Common myeloid progenitor, CD34-positive (primary cell): ENCODE measurements around the gene STRBP.
A peak's percentile ranks its signal among the peaks of the same experiment; 100 is the strongest.

Experiments used
- CTCF ChIA-PET: fragments of 350-600 bp; sonication (Branson Sonifier 250); formaldehyde crosslinking; loops from one replicate; lab custom pipeline; 2021; ENCODE audit warnings: antibody characterized with exemption; lab: Charles Lee
- POLR2A ChIA-PET: fragments of 350-600 bp; sonication (Branson Sonifier 250); formaldehyde crosslinking; loops from one replicate; lab custom pipeline; 2021; ENCODE audit warnings: antibody characterized with exemption; lab: Charles Lee
- DNase-seq, 3 donors: peaks; one replicate each; pipeline versions ENCODE4 v3.0.0 to v3.0.0-alpha.2; 2013
- H3K27ac ChIP-seq, 2 experiments: 1 replicate in 1 of 2; 2 replicates in 1 of 2; pipeline ENCODE4 v1.7.0; 2013; ENCODE audit warnings: inconsistent platforms in 2 of 2, low read length in 2 of 2, mild to moderate bottlenecking in 2 of 2, low read depth in 1 of 2, moderate library complexity in 1 of 2; ENCODE audit not compliant: severe bottlenecking in 2 of 2, insufficient read depth in 1 of 2, poor library complexity in 1 of 2
- H3K27me3 ChIP-seq, 5 experiments: replicated peaks in 2 of 5; 1 replicate in 3 of 5; 2 replicates in 2 of 5; pipeline versions ENCODE4 v1.6.1 to v1.7.0; 2013; ENCODE audit warnings: low read length in 4 of 5, mild to moderate bottlenecking in 2 of 5, moderate library complexity in 2 of 5, inconsistent platforms in 1 of 5; ENCODE audit not compliant: insufficient read depth in 5 of 5, control insufficient read depth in 4 of 5
- H3K36me3 ChIP-seq, 4 experiments: 1 replicate in 2 of 4; 2 replicates in 2 of 4; pipeline versions ENCODE4 v1.6.1 to v1.7.0; 2013; ENCODE audit warnings: low read length in 3 of 4, control low read depth in 1 of 4, mild to moderate bottlenecking in 1 of 4; ENCODE audit not compliant: control insufficient read depth in 4 of 4, insufficient read depth in 4 of 4
- H3K4me1 ChIP-seq, 4 experiments: 1 replicate in 3 of 4; 2 replicates in 1 of 4; pipeline versions ENCODE4 v1.6.1 to v1.7.1; 2013; ENCODE audit warnings: low read length in 3 of 4, mild to moderate bottlenecking in 3 of 4, control low read depth in 1 of 4, inconsistent platforms in 1 of 4, moderate library complexity in 1 of 4; ENCODE audit not compliant: control insufficient read depth in 4 of 4, insufficient read depth in 4 of 4; ENCODE audit errors: control extremely low read depth in 1 of 4
- H3K4me3 ChIP-seq, 7 experiments: 1 replicate in 4 of 7; 2 replicates in 3 of 7; pipeline versions ENCODE4 v1.5.1 to v1.7.0; 2013; ENCODE audit warnings: mild to moderate bottlenecking in 7 of 7, low read length in 6 of 7, moderate library complexity in 6 of 7, inconsistent platforms in 2 of 7, low read depth in 2 of 7, control low read depth in 1 of 7; ENCODE audit not compliant: insufficient read depth in 4 of 7, control insufficient read depth in 1 of 7; ENCODE audit errors: extremely low read depth in 1 of 7
- H3K9me3 ChIP-seq, 5 experiments: 1 replicate in 4 of 5; 2 replicates in 1 of 5; pipeline versions ENCODE4 v1.6.1 to v1.7.1; 2013; ENCODE audit warnings: low read length in 4 of 5, mild to moderate bottlenecking in 2 of 5, inconsistent platforms in 1 of 5, low read depth in 1 of 5, moderate library complexity in 1 of 5; ENCODE audit not compliant: control insufficient read depth in 4 of 5, insufficient read depth in 2 of 5; ENCODE audit errors: control extremely low read depth in 1 of 5
- WGBS: methylation state at CpG from one replicate; pipeline ENCODE4 v1.1.5; 2013; ENCODE audit not compliant: insufficient coverage; 5-methylcytosine and 5-hydroxymethylcytosine counted together

STRBP gene

DNA sequence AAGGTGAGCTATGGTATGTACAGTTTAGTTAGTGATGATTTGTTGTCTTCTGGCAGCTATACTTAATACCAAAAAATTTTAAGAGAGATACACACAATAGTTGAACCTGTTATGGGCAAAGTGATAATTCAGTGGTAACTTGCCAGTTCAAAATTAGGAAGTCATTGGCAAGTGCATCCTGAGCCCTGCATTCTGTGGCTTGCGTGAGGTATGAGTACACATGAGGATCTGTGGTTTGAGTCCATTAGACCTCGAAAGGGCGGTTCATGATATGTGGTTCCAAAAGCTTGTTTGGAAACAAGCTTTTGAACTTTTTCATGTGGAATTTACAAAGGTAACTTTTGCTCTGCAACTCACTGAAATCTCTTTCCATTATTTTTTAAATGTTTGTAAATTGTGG lies 187.9 kb downstream of the STRBP start:
- ChIA-PET CTCF (interaction anchor here (0.6 to 6.5 kb wide), 11 partner anchors 11 to 304 kb away, joined by 3 to 101 read pairs (median 5); no protein-coding TSS in a partner anchor), POLR2A (no interaction called here)
- Histone ChIP-seq H3K27ac (no peak overlapping the region), H3K9me3 (no peaks in the 10 kb centered on the region), H3K4me1 (peaks cover 13 to 29% (median 25%) of the 10 kb centered on the region in 4 experiments), H3K36me3 (peaks cover 23 to 76% (median 39%) of the 10 kb centered on the region in 4 experiments), H3K4me3 (peak overlapping the region in 1 of 7 experiments; percentile 17), H3K27me3 (no peaks in the 10 kb centered on the region)
- DNase-seq: peak; percentile 67 to 92 (median 91)
- WGBS: 0% methylated on average over 1 of the region's 3 CpGs

DNA sequence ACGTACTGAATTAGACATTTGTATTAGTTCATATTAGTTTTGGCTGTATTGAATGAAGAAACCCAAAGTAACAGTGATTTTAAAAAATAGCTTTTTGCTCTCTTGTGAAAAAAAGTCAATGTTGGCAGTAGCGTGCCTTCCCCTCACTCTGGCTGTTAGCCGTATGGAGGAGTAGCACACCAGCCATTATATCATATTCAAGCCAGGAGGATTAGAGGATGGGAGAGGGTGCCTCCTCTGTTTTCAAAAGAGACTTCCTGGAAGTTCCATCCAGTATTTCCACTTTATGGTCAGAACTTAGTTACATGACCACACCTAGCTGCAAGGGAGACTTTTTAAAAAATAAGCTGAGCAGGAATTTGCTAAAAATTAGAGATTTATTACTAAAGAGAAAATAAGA lies 193.8 kb downstream of the STRBP start:
- H3K4me1 ChIP-seq: peaks cover 6 to 40% (median 11%) of the 10 kb centered on the region in 4 experiments
- whole genome bisulfite sequencing: 100% methylated on average over 1 of the region's 3 CpGs
- H3K9me3 ChIP-seq: no peaks in the 10 kb centered on the region
- H3K27ac ChIP-seq: peak overlapping the region in 1 of 2 experiments; percentile 44
- H3K27me3 ChIP-seq: no peaks in the 10 kb centered on the region
- POLR2A ChIA-PET: interaction anchor here (0.7 kb wide), 1 partner anchor 22 kb away, joined by 7 read pairs; no protein-coding TSS in a partner anchor
- DNase-seq: no peak
- H3K4me3 ChIP-seq: no peak overlapping the region
- CTCF ChIA-PET: interaction anchor here (1.0 to 5.2 kb wide), 5 partner anchors 8 to 276 kb away, joined by 3 to 41 read pairs (median 4); no protein-coding TSS in a partner anchor
- H3K36me3 ChIP-seq: peaks cover 17 to 82% (median 50%) of the 10 kb centered on the region in 4 experiments

- Histone ChIP-seq H3K27me3 (no peaks in the 10 kb centered on the region), H3K27ac (peak overlapping the region; percentile 11 to 44), H3K4me1 (peaks cover 6 to 39% (median 10%) of the 10 kb centered on the region in 4 experiments), H3K36me3 (peaks cover 19 to 82% (median 48%) of the 10 kb centered on the region in 4 experiments), H3K9me3 (no peaks in the 10 kb centered on the region), H3K4me3 (no peak overlapping the region)
- ChIA-PET POLR2A (no interaction called here), CTCF (interaction anchor here (1.0 to 5.2 kb wide), 6 partner anchors 8 to 277 kb away, joined by 3 to 41 read pairs (median 4); no protein-coding TSS in a partner anchor)
- no peak for DNase-seq
- no CpG with 5 or more reads among the region's 1 CpG for WGBS
Measured at GRCh38 chr9:123073991-123074422, 194.4 kb downstream of the STRBP start.

- 96% methylated on average over 2 of the region's 5 CpGs for WGBS
Measured at GRCh38 chr9:123073441-123073840, 194.9 kb downstream of the STRBP start.

GRCh38 chr9:123072407-123072995 lies 195.9 kb downstream of the STRBP start:
- ChIA-PET POLR2A (no interaction called here), CTCF (interaction anchor here (1.0 to 1.3 kb wide), 4 partner anchors 9 to 34 kb away, joined by 3 to 4 read pairs (median 4); no protein-coding TSS in a partner anchor)
- H3K27ac ChIP-seq: peak overlapping the region in 1 of 2 experiments; percentile 11
- H3K4me3 ChIP-seq: no peak overlapping the region
- no peaks in the 10 kb centered on the region for H3K27me3 ChIP-seq
- DNase-seq: no peak
- H3K4me1 ChIP-seq: peaks cover 6 to 39% (median 10%) of the 10 kb centered on the region in 4 experiments
- H3K36me3 ChIP-seq: peaks cover 18 to 79% (median 45%) of the 10 kb centered on the region in 4 experiments
- no peaks in the 10 kb centered on the region for H3K9me3 ChIP-seq
- 100% methylated on average over 1 of the region's 2 CpGs for WGBS

More at GRCh38 chr9:123073441-123073840, 194.9 kb downstream of the STRBP start:
- CTCF ChIA-PET: interaction anchor here (1.1 to 5.2 kb wide), 6 partner anchors 9 to 277 kb away, joined by 3 to 41 read pairs (median 3); no protein-coding TSS in a partner anchor
- H3K36me3 ChIP-seq: peaks cover 19 to 82% (median 43%) of the 10 kb centered on the region in 4 experiments
- POLR2A ChIA-PET: no interaction called here
- H3K27me3 ChIP-seq: no peaks in the 10 kb centered on the region
- DNase-seq: no peak
- H3K27ac ChIP-seq: peak overlapping the region in 1 of 2 experiments; percentile 2
- H3K4me1 ChIP-seq: peaks cover 6 to 39% (median 10%) of the 10 kb centered on the region in 4 experiments
- no peak overlapping the region for H3K4me3 ChIP-seq
- no peaks in the 10 kb centered on the region for H3K9me3 ChIP-seq
